KMS-11 (cell line): Measurements from ENCODE around the gene SPOCK2.

Source experiments
- H2AFZ ChIP-seq: fragments of 200-600 bp; sonication (generic); 2 replicates; pipeline ENCODE4 v1.6.1; 2016; ENCODE audit warnings: antibody characterized with exemption, mixed run types, low read depth
- H3K27ac ChIP-seq: fragments of 200-600 bp; sonication (generic); 2 replicates; pipeline ENCODE4 v1.6.1; 2016; ENCODE audit warnings: mild to moderate bottlenecking, mixed run types
- H3K27me3 ChIP-seq: fragments of 200-600 bp; sonication (generic); 2 replicates; pipeline ENCODE4 v1.6.1; 2017; ENCODE audit warnings: mild to moderate bottlenecking, low read depth, mixed run types, moderate library complexity; ENCODE audit not compliant: insufficient read depth
- H3K36me3 ChIP-seq: fragments of 200-600 bp; sonication (generic); 2 replicates; pipeline ENCODE4 v1.6.1; 2017; ENCODE audit warnings: mild to moderate bottlenecking, mixed run types; ENCODE audit not compliant: insufficient read depth
- H3K4me1 ChIP-seq: fragments of 200-600 bp; sonication (generic); 2 replicates; pipeline ENCODE4 v1.6.1; 2016; ENCODE audit warnings: mild to moderate bottlenecking, low read depth, mixed run types; ENCODE audit not compliant: poor library complexity, severe bottlenecking
- H3K4me2 ChIP-seq: fragments of 200-600 bp; sonication (generic); 2 replicates; pipeline ENCODE4 v1.7.0; 2016; ENCODE audit warnings: mild to moderate bottlenecking, mixed run types
- H3K4me3 ChIP-seq: fragments of 200-600 bp; sonication (generic); IDR thresholded peaks from 2 replicates; pipeline ENCODE4 v1.6.1; 2017; ENCODE audit warnings: low read depth, low read length, mixed read lengths; ENCODE audit not compliant: insufficient read depth
- H3K79me2 ChIP-seq: fragments of 200-600 bp; sonication (generic); 2 replicates; pipeline ENCODE4 v1.6.1; 2016; ENCODE audit warnings: low read depth, mixed run types; ENCODE audit not compliant: insufficient read depth
- H3K9ac ChIP-seq: fragments of 200-600 bp; sonication (generic); 2 replicates; pipeline ENCODE4 v1.6.1; 2016; ENCODE audit warnings: mild to moderate bottlenecking, mixed run types
- H4K20me1 ChIP-seq: fragments of 200-600 bp; sonication (generic); 2 replicates; pipeline ENCODE4 v1.6.1; 2016; ENCODE audit warnings: mild to moderate bottlenecking, mixed run types; ENCODE audit not compliant: insufficient read depth
- TF ChIP-seq, protein P1 (sequence below): fragments of 200-600 bp; sonication (generic); conservative IDR thresholded peaks from 2 replicates; pipeline ENCODE4 v1.6.1; 2017; ENCODE audit warnings: low read depth, mild to moderate bottlenecking, antibody characterized with exemption, low read length, moderate library complexity, mixed read lengths

The SPOCK2 gene

DNA sequence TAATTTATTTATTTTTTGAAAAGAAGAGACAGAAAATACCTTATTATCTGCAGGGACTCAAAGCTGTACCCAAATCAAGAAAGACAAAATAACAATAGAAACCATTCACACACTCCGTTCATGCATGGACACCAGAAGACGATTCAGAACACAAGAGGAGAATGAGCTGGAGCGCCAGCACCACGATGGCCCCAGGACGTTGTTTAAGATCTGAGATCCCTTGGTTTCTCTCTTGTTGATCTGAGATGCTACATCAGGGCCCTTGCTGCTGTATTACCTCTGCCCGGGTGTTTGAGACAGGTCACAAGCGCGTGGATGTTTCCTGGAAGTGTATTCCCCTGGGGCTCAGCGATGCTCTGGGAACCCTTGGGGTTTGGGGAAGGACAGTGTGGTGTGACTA is 77.3 kb downstream of the SPOCK2 start:
- H4K20me1 ChIP-seq: no peaks in the 10 kb centered on the region
- H3K4me3 ChIP-seq: no peak overlapping the region
- no peak overlapping the region for H3K4me2 ChIP-seq
- no peaks in the 10 kb centered on the region for H3K79me2 ChIP-seq
- H3K36me3 ChIP-seq: no peaks in the 10 kb centered on the region
- TF ChIP-seq, protein P1, sequence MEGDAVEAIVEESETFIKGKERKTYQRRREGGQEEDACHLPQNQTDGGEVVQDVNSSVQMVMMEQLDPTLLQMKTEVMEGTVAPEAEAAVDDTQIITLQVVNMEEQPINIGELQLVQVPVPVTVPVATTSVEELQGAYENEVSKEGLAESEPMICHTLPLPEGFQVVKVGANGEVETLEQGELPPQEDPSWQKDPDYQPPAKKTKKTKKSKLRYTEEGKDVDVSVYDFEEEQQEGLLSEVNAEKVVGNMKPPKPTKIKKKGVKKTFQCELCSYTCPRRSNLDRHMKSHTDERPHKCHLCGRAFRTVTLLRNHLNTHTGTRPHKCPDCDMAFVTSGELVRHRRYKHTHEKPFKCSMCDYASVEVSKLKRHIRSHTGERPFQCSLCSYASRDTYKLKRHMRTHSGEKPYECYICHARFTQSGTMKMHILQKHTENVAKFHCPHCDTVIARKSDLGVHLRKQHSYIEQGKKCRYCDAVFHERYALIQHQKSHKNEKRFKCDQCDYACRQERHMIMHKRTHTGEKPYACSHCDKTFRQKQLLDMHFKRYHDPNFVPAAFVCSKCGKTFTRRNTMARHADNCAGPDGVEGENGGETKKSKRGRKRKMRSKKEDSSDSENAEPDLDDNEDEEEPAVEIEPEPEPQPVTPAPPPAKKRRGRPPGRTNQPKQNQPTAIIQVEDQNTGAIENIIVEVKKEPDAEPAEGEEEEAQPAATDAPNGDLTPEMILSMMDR: no peak
- H3K9ac ChIP-seq: no peak overlapping the region
- H3K27ac ChIP-seq: no peak overlapping the region
- H3K27me3 ChIP-seq: no peaks in the 10 kb centered on the region; the same call in 1 of the 2 replicates
- no peak overlapping the region for H2AFZ ChIP-seq
- H3K4me1 ChIP-seq: no peaks in the 10 kb centered on the region

DNA sequence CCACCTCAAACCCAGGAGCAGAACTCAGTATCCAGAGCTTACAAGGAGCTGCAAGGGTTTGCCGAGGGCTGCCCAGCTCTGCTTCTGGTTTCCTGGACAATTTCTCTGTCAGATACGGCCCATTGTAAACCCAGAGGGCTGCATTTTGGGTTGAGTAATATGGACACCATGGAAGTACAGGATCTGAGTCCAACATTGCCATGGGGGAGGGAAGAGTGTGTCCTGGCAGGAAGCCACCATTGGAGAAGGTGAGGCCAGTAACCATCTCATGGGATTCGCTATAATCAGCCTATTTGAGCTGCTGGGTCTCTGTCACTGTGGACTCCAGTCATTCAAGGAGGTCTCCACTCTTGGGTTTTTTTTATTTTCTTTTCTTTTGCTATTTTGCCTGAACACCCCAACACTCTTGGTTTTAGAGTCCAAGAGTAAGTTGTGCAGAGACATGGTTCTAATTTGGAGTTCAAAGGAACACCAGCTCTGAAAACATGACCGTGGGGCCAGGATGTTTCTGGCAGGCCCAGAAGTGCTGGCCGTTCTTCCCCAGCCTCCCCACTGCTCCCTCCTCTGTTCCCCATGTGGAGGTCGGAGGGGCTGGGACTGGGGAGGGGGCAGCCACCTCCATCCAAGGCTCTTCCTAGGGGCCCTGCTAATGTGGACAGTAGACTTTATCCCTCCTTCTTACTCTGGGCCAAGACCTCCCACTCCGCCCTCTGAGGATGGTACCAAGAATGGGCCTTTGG is 77.9 kb downstream of the SPOCK2 start:
- Histone ChIP-seq H4K20me1 (no peaks in the 10 kb centered on the region), H3K27me3 (no peaks in the 10 kb centered on the region), H3K79me2 (no peaks in the 10 kb centered on the region), H3K36me3 (no peaks in the 10 kb centered on the region), H3K27ac (no peak overlapping the region), H2AFZ (no peak overlapping the region), H3K4me3 (no peak overlapping the region), H3K9ac (no peak overlapping the region), H3K4me1 (no peaks in the 10 kb centered on the region), H3K4me2 (no peak overlapping the region)
- TF ChIP-seq, protein P1: no peak

DNA sequence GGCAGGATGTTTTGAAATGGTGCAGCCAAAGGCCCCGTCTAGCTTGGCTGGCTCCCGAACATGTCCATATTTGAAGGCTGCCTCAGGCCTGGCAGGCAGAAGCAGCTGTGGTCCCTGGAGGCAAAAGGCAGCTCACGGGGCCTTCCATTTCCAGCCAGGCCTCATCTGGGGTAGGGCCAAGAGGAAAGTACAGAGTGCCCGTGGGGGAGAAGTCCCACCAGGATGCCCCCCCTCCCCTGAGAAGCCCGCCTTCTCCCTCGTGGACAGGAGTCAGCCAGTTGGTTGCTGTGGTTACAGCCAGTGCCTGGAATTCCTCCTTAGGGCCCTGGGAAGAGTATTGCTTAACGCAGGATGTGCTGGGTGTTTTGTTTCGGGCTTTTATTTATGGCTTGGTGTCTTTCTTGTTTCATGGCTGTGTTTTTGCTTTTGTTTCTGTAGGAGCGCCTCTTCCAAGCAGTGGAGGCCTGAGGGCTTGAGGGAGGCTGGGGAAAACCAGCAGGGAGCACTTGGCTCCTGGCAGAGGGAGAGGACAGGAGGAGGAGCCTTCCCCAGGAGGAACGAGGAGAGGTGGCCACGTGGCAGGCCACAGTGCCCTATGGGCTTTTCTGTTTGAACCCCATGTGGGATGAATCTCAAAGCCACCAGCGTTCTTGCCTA is 78.8 kb downstream of the SPOCK2 start:
- no peak overlapping the region for H3K27ac ChIP-seq
- H3K79me2 ChIP-seq: no peaks in the 10 kb centered on the region
- H2AFZ ChIP-seq: no peak overlapping the region
- no peak overlapping the region for H3K9ac ChIP-seq
- H3K27me3 ChIP-seq: no peaks in the 10 kb centered on the region
- H3K4me3 ChIP-seq: no peak overlapping the region
- no peaks in the 10 kb centered on the region for H3K4me1 ChIP-seq
- H3K4me2 ChIP-seq: no peak overlapping the region
- no peaks in the 10 kb centered on the region for H3K36me3 ChIP-seq
- TF ChIP-seq, protein P1: no peak
- no peaks in the 10 kb centered on the region for H4K20me1 ChIP-seq

DNA sequence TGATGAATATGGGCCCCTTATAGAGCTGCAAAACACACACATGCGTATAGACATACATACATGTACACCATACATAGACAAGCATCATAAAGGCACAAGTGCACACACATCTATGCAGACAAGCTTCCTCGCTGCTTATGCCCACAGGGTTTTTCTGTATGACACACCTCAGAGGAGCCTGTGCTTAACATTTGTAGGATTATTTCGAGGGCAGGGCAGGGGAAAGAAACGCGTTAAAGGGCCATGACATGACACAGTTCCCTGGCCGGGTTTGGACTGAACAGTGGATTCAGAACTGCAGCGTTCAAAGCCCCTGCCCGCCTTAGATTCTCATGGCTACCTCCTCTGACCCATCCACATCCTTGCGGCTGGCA is 79.3 kb downstream of the SPOCK2 start:
- Histone ChIP-seq H4K20me1 (no peaks in the 10 kb centered on the region), H3K9ac (no peak overlapping the region), H3K36me3 (no peaks in the 10 kb centered on the region), H3K4me2 (no peak overlapping the region), H3K27ac (no peak overlapping the region), H3K4me1 (no peaks in the 10 kb centered on the region), H3K4me3 (no peak overlapping the region), H3K79me2 (no peaks in the 10 kb centered on the region), H2AFZ (no peak overlapping the region), H3K27me3 (no peaks in the 10 kb centered on the region)
- TF ChIP-seq, protein P1: no peak
